ENCODE measurements around the gene UBASH3A. TPM values are rescaled to one million over a fixed set of nuclear protein-coding genes. Genes with fewer than 3 reads are reported as not detected.

The UBASH3A gene
- total RNA-seq, 1 donor: not detected

DNA sequence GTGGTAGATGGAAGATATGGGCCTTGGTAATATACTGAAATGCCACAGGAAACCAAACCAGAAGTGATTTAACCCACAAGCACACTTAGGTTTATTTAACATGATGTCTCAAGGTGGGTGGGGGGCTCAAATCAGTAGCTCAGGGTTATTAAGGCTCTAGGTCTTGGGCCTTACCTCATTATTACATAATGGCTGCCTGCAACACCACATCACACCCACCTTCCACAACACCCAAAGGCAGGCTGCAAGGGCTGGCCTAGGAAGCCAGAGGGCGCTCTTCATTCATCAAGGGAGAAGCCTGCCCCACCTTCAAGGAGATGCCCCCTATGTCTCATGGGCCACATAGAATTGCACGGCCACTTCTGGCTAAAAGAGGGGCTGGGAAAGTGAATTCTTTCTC lies 43.4 kb upstream of the UBASH3A start:
- H3K4me3 ChIP-seq (ENCODE audit: low read depth, low read length): no peak overlapping the region
- TF ChIP-seq, protein P1, sequence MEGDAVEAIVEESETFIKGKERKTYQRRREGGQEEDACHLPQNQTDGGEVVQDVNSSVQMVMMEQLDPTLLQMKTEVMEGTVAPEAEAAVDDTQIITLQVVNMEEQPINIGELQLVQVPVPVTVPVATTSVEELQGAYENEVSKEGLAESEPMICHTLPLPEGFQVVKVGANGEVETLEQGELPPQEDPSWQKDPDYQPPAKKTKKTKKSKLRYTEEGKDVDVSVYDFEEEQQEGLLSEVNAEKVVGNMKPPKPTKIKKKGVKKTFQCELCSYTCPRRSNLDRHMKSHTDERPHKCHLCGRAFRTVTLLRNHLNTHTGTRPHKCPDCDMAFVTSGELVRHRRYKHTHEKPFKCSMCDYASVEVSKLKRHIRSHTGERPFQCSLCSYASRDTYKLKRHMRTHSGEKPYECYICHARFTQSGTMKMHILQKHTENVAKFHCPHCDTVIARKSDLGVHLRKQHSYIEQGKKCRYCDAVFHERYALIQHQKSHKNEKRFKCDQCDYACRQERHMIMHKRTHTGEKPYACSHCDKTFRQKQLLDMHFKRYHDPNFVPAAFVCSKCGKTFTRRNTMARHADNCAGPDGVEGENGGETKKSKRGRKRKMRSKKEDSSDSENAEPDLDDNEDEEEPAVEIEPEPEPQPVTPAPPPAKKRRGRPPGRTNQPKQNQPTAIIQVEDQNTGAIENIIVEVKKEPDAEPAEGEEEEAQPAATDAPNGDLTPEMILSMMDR (IDR thresholded peaks at IDR 0.05; ENCODE audit: insufficient read depth, low read length): no peak
- DNase-seq (ENCODE audit: low read depth): no peak

DNA sequence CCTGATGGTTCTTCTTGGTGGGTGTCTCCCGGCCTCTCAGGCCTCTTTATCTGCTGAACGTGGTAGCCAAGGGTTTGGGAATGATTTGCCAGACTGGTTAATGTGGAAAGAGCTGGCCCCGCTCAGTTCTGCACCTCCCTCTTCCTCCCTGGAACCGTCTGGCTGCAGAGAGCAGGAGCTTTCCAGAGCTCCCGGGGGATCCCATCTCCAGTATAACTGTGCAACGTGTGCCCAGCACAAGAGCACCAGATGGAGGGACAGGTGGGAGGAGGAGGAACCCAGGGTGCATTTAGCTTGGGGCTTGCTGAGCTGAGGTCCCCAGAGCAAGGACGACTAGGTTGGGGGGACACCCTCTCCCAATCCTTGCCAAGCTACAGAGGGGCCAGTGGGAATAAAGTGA lies 42.4 kb upstream of the UBASH3A start:
- H3K4me3 ChIP-seq (ENCODE audit: low read depth, low read length): no peak overlapping the region
- no peak for DNase-seq (ENCODE audit: low read depth)
- TF ChIP-seq, protein P1 (IDR thresholded peaks at IDR 0.05; ENCODE audit: insufficient read depth, low read length): no peak

DNA sequence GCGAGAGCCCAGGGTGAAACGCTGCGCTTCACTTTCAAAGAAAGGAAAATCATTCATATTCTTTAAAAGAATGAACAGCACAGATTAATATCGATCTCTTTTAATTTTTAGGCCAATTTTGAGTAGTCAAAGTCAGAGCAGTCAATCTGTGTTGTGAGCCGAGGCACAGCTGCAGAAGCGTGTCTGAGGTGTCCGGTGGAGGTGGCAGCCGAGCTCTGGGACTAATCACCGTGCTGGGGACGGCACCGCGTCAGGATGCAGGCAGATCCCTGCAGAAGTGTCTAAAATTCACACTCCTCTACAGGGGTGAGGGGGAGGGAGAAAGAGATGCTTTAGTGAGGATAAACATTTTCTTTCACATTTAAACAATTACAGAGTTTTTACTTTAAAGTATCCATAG lies 41.5 kb upstream of the UBASH3A start:
- TF ChIP-seq, protein P1 (IDR thresholded peaks at IDR 0.05; ENCODE audit: insufficient read depth, low read length): no peak
- DNase-seq (ENCODE audit: low read depth): no peak

DNA sequence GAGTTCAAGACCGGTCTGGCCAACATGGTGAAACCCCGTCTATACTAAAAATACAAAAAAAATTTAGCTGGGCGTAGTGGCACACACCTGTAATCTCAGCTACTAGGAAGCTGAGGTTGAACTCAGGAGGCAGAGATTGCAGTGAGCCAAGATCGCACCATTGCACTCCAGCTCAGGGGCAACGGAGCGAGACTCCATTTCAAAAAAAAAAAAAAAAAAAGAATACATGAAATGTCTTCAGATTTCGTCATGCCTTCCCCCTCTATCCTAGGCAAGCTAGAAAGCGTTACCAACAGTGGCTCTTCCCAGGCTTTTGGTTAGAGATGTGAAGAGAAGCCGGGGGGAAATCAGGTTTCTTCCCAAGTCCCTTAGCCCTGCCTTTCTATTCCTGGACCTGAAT lies 41.0 kb upstream of the UBASH3A start:
- no peak for DNase-seq (ENCODE audit: low read depth)
- no peak overlapping the region for H3K4me3 ChIP-seq (ENCODE audit: low read depth, low read length)
- TF ChIP-seq, protein P1 (IDR thresholded peaks at IDR 0.05; ENCODE audit: insufficient read depth, low read length): no peak

More for the DNA sequence above, 41.5 kb upstream of the UBASH3A start:
- no peak overlapping the region for H3K4me3 ChIP-seq (ENCODE audit: low read depth, low read length)

DNA sequence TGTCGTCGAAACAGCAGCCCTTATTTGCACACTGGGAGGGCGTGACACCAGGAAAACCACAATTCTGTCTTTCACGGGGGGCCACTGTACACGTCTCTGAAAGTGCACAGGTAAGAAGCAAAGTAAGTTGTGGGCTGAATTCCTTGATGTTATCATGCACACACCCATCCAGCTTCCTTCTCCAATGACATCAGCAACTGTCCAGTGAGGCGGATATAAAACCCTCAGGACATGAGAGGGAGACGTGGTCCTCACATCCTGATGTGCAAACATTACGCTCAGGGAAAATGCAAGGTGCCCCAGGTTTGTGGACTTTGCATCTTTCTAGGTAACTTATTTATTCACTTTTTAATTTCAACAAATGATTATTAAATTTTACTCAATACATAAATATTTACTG lies 40.4 kb upstream of the UBASH3A start:
- H3K4me3 ChIP-seq (ENCODE audit: low read depth, low read length): no peak overlapping the region
- DNase-seq (ENCODE audit: low read depth): no peak
- TF ChIP-seq, protein P1 (IDR thresholded peaks at IDR 0.05; ENCODE audit: insufficient read depth, low read length): no peak

DNA sequence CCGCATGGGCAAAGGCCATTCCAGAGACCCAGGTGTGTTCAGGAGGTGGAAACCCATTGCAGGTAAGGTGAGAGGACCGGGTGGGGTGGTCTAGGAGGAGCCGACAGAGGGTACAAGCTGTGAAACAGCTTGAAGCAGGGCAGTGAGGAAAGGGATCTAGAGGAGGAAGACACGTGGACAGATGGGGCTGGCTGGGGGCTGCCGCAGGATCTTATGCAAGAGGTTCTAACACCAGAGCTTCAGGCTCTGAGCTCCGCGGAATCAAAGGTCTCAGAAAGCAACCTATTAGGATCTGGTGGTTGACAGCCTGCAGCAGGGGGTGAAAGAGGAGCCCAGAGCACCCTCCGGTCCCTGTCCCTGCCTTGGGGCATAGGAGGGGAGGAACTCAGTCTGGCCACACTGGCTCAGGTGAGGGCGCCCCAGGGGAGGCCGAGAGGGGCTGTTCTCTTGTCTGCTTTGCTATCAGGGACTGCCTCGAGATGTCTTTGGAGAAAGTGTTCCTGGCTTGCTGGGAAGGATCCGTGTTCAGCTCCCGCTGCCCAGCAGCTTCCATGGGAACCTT lies 39.3 kb upstream of the UBASH3A start:
- TF ChIP-seq, protein P1 (IDR thresholded peaks at IDR 0.05; ENCODE audit: insufficient read depth, low read length): no peak
- DNase-seq (ENCODE audit: low read depth): no peak

DNA sequence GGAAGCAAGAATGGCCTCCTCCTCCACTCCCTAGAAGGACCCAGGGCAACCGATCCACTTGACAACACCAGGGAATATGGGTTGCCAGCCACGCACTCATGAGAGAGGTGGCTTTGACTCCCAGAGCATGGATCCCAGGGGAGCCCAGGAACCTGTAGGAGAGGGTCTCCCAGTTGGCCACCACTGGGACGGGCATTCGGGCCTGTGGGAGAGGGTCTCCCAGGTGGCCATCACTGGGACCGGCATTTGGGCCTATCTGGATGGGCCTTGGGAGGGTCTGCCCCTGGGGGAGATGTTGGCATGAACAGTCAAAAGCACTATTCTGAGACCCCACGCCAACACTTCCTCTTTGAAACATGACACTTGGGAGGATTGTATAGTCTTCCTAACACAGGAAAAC lies 37.9 kb upstream of the UBASH3A start:
- TF ChIP-seq, protein P1 (IDR thresholded peaks at IDR 0.05; ENCODE audit: insufficient read depth, low read length): no peak
- no peak for DNase-seq (ENCODE audit: low read depth)
- no peak overlapping the region for H3K4me3 ChIP-seq (ENCODE audit: low read depth, low read length)

More for the DNA sequence above, 39.3 kb upstream of the UBASH3A start:
- no peak overlapping the region for H3K4me3 ChIP-seq (ENCODE audit: low read depth, low read length)

Measured in fibroblast of the aortic adventitia (primary cell).